CD1c-positive myeloid dendritic cell (primary cell): ENCODE measurements around the gene VWA5B1.

ENCODE experiments used
- DNase-seq: peaks from one replicate; pipeline ENCODE4 v3.0.0-alpha.2; 2016; ENCODE audit errors: extremely low spot score

The VWA5B1 gene

GRCh38 chr1:20390589-20391331 lies 100.1 kb downstream of the VWA5B1 start:
- no peak for DNase-seq

- DNase-seq = no peak
Observed at GRCh38 chr1:20395255-20395654, 104.6 kb downstream of the VWA5B1 start.

DNA sequence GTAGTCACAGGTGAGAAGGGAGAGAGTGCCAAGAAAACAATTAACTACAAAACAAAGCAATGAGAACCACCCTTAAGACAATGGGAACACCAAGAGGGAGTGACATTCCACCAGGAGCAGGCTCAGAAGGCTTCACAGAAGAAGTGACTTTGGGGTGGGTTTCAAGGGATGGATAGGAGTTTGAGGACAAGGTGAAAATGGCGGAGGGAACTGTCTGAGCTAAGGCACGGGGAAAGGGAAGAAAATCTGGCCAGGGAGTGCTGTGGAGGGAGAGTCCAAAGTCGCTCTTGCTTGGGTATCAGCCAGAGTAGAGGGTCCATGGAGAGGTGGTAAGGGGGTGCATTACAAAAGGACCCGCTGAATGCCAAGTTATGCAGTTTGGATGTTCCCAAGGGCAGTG lies 108.1 kb downstream of the VWA5B1 start:
- no peak for DNase-seq

DNA sequence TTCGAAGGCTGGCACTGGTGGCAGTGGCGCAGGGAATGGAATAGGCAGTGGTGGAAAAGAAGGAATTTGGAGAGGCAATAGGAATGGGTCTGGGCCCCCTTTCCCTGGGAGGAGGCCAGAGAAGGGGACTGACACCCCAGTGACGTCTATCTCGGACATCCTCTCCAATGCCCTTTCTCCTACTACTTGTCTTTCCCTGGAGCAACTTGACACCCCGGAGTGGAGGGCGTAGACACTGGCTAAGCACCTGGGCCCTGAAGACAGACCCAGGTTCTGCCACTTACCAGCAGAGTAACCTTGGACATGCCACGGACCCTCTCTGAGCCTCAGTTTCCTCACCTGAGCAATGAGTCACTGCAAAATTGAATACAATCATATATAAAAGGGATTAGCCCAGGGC lies 108.5 kb downstream of the VWA5B1 start:
- no peak for DNase-seq

DNA sequence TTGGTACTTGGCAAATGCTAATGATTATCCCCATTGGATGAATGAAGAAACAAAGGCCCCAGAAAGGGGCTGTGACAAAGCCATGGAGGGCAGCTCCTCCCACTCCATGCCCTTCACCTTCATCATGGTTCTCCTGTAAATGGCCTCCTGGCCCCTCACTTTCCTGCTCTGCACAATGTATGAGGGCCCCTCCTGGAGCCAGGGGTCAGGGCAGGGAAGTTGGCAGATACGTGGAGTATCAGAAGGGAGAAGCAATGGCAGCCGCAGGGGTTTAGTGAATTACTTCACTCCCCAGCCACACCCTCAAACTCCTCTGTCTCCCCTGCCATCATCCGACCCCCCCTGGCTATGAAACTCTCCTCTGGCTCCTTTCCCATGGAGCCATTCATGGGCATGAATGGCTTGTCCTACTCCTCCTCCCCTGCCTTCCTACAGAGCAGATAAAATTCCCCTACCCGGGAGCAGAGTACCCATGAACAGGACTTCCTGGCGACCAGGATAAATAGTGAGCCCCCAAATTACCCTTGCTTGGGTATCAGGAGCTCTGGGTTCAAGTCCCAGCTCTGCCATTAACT lies 109.0 kb downstream of the VWA5B1 start:
- DNase-seq = no peak

DNA sequence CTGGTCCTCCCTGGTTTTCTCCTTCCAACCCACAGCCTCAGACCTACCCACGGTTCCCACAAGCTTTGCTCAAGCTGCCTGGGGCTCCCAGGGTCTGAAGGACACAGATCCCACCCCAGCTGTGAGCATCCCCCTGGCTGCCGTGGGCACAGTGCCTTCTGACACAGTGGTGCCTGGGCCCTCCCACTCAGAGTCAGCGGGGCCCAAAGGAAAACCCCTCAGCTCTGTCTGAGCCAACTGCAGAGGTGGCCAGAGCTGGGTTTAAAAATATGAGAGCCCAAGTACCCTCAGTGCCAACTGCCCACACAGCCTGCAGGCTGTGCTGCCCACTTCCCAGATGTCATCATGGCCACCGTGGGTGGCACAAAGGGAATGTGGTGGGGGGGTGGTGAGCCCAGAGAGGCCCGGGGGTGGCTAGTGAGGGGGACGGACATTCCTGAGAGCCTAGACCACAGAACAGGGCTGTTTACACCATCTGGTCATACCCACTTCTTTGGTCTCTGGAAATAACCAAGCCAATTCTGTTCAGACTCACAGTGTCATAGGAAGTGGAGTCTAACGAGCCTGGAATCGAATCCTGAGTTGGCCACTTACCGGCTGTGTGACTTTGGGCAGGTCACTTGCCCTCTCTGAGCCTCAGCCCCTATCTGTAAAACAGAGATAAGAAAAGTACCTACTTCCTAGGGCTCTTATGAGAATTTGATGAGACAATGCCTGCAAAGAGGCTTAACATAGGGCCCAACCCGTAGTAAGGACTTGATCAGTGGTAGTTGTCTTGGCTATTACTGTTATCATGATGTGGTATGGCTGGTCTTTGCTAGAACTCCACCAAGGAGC lies 109.9 kb downstream of the VWA5B1 start:
- no peak for DNase-seq

DNA sequence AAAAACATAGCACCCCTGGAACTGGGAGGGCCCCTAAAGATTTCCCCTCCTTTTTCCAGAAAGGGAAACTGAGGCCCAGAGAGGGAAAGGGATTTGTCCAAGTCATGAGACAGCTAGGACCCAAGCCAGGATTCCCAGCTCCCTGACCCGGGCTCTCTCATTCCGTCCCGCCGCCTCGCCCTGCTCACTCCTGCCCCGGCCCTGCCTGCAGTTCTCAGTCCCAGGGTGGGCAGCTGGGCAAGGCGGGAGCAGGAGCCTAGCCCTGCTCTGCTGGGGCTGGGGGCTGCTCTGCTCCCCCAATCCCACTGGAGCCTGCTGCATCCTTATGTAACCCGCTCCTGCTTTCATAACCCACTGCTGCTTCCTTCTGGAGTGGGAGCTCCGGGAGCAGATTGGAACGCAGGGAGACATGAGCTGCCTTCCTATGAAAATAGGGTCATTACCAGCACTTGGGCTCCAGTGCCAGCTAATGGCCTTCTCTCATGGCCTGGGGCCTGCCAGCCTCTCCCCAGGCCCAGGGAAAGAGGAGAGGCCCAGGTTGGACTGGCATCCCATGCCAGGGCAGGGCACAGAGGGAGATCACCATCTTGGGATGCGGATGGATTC lies 110.8 kb downstream of the VWA5B1 start:
- no peak for DNase-seq

DNA sequence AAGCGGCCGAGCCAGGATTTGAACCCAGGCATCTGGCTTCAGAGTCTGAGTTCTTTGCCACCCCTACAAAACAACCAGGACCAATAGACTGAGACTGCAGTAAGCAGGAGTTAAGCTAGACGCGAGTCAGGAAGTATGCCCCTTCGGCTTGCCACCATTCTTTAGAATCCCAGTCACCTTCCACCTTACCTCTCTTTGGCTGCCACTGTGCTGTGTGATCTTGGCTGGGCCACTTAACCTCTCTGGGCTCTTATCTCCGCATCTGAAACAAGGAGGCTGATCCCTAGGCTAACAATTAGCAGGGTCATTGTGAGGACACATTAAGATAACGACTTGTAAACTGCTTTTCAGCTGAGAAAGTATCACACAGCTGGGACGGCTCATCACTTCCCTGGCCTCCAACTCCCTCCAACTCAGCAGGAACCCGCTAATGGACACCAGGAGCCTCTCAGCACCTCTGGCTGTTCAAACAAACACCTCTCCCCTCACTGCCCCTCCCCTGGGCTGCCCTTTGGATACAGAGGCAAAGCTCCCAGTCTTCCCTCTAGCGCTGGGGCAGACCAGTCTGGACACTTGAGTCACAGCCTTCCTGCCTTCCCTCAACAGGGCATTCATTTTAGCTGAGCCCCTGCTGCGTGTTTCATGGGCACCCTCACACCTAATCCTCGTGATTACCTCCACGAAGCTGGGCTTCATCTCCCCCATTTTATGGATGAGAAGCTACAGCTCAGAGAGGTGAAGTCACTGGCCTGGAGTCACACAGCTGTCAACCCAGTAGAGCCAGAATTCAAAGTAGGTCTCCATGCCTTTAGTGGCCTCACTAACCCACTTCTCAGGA lies 112.1 kb downstream of the VWA5B1 start:
- DNase-seq = no peak

DNA sequence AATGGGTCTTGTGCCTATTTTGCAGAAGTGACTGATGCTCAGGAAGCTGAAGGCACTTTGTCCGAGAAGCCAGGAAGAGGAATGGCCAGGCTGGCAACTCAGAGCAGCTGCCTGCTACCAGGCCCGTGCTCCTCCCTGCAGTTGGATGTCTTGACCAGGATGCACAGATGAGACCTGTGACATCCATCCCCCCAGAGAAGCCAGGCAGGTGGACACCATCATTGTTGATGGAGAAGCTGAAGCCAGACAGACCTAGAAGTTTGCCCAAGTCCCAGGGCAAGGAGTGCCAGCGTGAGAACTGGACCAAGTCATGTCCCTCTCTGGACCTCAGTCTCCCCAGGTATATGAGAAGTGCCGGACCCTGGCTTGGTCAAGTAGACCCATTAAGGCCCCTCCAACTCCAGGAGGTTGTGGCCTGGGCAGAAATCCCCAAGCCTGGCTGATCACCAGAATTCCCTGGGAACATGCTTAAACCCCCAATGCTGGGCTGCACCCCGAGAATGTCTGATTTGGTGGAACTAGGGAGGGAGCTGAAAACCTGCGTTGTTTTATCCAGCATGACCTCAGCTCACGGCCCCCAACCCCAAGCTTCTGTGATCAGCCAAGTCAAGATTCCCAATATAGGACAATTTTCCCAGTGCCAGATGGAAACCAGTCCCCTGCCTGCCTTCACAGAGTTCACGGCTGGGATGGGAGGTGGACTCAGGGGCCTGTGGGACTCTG lies 112.9 kb downstream of the VWA5B1 start:
- DNase-seq = no peak

- DNase-seq = no peak
Observed at GRCh38 chr1:20404466-20404865, 113.8 kb downstream of the VWA5B1 start.
